NCI-H69 (cell line): ENCODE data around the gene GSAP.
"Not testable (repeated sequence)": the region's sequence is repeated elsewhere in the genome, so short reads cannot be mapped to it uniquely, and the experiment has no call there.

Experiments
- DNase-seq: peaks from one replicate; lab custom pipeline; 2025; lab: John Stamatoyannopoulos, UW

Gene GSAP

DNA sequence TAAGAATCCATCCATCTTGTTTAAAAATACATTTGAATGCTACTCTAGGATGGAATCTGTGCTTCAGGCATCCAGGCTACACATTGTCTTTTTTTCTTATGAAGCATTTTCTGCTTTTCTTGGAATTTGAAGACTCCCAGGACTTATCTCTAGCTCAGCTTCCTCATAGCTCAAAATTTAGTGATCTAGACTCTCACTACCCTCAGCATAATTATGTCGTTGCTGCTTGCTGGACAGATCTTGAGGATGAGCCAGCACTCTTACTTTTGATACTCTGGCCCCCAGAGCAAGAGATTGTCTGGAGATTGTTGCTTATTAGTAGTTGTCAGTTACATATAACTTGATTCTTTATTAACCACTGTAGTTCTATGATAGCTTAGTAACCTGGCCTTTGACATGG, 133.3 kb downstream of the GSAP start:
- no peak for DNase-seq

DNA sequence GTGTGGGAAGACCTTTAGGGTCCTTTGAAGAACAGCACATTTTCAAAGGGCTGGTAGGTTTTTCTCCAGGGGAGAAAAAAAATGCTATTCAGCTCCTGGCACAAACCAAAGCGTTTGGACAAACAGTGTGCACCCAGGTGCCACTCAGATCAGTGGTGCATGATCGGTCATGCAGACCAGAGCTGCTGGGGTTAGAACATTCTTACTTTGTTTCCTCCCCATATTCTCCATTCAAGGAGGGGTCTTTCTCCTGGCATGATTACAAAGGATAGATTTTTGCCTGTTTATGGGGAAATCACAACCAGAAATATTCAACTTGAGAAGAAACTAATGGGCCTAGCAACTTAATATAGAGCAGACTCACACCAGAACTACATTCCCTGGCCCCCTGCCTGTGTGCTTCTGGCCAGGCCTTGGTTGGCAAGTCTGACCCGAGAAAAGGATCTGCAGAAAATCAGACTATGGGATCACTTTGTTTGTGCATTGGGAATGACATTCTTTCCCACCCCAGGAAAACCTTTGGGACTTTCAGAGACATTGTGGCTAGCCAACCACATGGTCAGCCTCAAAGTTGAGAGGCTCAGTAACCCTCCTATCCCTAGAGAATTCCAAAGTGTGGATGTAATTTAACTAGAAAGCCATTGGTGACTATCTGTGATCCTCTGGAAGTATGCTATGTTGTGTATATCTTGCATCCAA, 134.2 kb downstream of the GSAP start:
- DNase-seq, result no peak

GRCh38 chr7:77276120-77276519, 140.0 kb downstream of the GSAP start:
- DNase-seq, result no peak

GRCh38 chr7:77275663-77276062, 140.5 kb downstream of the GSAP start:
- DNase-seq, result not testable (repeated sequence)

- DNase-seq, result no peak
These were observed 144.4 kb downstream of the GSAP start for GRCh38 chr7:77271766-77272165.

DNA sequence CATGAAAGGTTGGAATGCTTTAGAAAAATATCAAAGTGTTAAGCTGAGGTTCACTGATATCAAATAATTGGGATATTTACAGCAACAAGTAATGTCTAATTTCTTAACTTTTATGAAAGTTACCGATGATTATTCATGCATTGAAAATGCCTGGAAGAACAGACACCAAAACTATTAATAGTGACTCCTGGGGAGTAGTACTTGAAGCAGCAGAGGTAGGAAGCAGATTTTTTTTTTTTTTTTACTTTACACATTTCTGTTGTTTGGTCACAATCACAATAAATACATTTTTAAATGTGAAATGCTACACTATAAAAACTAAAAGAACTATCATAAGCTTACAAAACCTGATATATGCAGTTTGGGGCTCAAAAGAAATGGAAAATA, 146.1 kb downstream of the GSAP start:
- no peak for DNase-seq

DNA sequence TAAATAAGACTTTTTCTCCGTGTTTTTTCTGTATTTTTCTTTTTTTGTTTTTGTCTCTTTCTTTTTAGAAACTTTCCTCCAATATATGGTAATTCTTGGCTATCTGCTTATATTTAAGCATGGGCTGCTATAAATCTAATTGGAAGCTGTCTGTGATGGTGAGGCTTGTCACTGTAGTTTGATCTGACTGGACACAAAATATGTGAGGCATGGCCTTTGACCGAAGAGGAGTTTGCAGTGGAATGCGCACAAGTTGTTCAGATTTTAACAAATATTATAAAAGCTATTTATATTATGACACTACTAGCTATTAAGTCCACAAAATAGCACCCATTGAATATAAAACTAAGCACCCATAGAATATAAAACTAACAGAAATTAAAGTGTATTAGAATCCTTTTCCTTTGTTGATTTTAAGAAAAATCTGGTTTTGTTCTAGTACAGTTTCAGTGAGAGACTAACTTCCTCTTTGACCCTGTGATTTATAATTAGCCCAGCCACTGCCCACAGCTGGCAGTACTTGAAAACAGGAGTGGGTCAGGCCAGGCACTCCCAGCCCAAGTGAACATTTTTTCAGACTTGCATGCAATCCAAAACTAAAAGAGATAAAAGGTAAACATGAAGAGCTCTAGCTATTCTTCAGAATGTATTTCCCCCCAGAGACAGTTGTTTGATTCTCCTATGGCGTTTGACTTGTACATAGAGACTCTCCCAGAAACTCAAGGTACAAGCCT, 146.6 kb downstream of the GSAP start:
- no peak for DNase-seq

- no peak for DNase-seq
These were observed 149.8 kb downstream of the GSAP start for GRCh38 chr7:77266291-77266794.

DNA sequence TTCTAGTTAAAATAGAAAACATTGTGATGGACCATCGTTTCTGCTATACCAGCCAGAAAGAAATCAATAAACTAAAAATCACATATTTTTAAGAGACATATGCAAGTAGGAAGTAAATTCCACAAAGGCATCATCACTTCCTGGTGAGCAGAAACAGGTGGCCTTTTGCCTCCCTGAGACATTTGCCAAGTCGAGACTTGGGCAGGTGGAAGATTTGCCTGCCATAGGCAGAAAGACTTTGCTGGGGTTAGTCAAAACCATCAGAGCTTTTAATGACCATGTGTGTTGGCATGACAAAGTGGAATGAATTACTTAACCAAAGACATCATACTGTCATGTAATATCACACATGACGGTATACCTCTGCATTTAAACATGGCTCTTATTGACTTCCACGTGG, 150.5 kb downstream of the GSAP start:
- DNase-seq, result no peak

DNA sequence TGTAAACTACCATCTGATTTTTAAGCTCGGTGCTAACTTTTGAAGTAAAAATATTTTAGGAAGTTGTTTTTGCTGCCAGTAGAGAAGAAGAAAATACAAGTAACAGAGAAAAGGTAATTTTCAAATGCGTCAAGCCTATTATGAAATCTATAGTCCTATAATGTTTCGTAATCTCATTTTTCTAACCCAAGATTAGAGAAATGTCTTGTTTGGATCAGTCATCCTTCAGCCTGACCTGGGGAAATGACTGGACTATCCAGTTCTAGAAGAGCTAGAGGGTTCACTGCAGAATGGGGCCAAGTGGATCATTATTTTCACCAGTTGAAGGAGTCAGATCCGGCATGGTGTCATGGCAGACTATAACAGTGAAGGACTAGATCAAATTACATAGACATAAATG, 153.8 kb downstream of the GSAP start:
- no peak for DNase-seq
